ENCODE data around the gene CCL14.
"Not testable (repeated sequence)": the region's sequence is repeated elsewhere in the genome, so short reads cannot be mapped to it uniquely, and the experiment has no call there.

The CCL14 gene

GRCh38 chr17:36017799-36018198 is 31.3 kb upstream of the CCL14 start, which contains the start of gene CCL23:
Gene CCL23, minus strand, starts transcription at chr17:36017972. Its CDS starts 75 bp downstream, at chr17:36017897.
- 24% methylated on average over 5 of the region's 6 CpGs for WGBS (ENCODE audit: insufficient coverage)
- Histone ChIP-seq H3K27me3 (replicated peaks in 2 of 5; ENCODE audit: control insufficient read depth in 4 of 5, insufficient read depth in 5 of 5, low read length in 4 of 5) (no peaks in the 10 kb centered on the region), H3K27ac (ENCODE audit: insufficient read depth in 1 of 2, low read depth in 1 of 2, low read length in 2 of 2, poor library complexity in 1 of 2, severe bottlenecking in 2 of 2) (no peak within 1 kb of the TSS), H3K4me3 (ENCODE audit: control insufficient read depth in 1 of 7, extremely low read depth in 1 of 7, insufficient read depth in 4 of 7, low read depth in 2 of 7, low read length in 6 of 7) (no peak within 1 kb of the TSS), H3K4me1 (ENCODE audit: control extremely low read depth in 1 of 4, control insufficient read depth in 4 of 4, insufficient read depth in 4 of 4, low read length in 3 of 4) (peaks cover 3 to 8% (median 7%) of the 10 kb centered on the region in 4 experiments), H3K36me3 (ENCODE audit: control insufficient read depth in 4 of 4, insufficient read depth in 4 of 4, low read length in 3 of 4) (no peaks in the 10 kb centered on the region), H3K9me3 (ENCODE audit: control extremely low read depth in 1 of 5, control insufficient read depth in 4 of 5, insufficient read depth in 2 of 5, low read depth in 1 of 5, low read length in 4 of 5) (peaks cover 0 to 5% (median 0%) of the 10 kb centered on the region in 5 experiments)
- ChIA-PET POLR2A (no interaction called here), CTCF (interaction anchor here (0.9 to 1.4 kb wide), 3 partner anchors 35 to 130 kb away, joined by 3 read pairs; no protein-coding TSS in a partner anchor)
- peak in 2 of 3 donors; percentile 45 to 60 for DNase-seq

GRCh38 chr17:36016555-36016954 is 30.0 kb upstream of the CCL14 start:
- Histone ChIP-seq H3K27me3 (replicated peaks in 2 of 5; ENCODE audit: control insufficient read depth in 4 of 5, insufficient read depth in 5 of 5, low read length in 4 of 5) (no peaks in the 10 kb centered on the region), H3K4me3 (ENCODE audit: control insufficient read depth in 1 of 7, extremely low read depth in 1 of 7, insufficient read depth in 4 of 7, low read depth in 2 of 7, low read length in 6 of 7) (no peak overlapping the region), H3K9me3 (ENCODE audit: control extremely low read depth in 1 of 5, control insufficient read depth in 4 of 5, insufficient read depth in 2 of 5, low read depth in 1 of 5, low read length in 4 of 5) (peaks cover 0 to 10% (median 5%) of the 10 kb centered on the region in 5 experiments), H3K27ac (ENCODE audit: insufficient read depth in 1 of 2, low read depth in 1 of 2, low read length in 2 of 2, poor library complexity in 1 of 2, severe bottlenecking in 2 of 2) (no peak overlapping the region), H3K36me3 (ENCODE audit: control insufficient read depth in 4 of 4, insufficient read depth in 4 of 4, low read length in 3 of 4) (no peaks in the 10 kb centered on the region), H3K4me1 (ENCODE audit: control extremely low read depth in 1 of 4, control insufficient read depth in 4 of 4, insufficient read depth in 4 of 4, low read length in 3 of 4) (peaks cover 3 to 8% (median 7%) of the 10 kb centered on the region in 4 experiments)
- POLR2A ChIA-PET, result no interaction called here
- WGBS (ENCODE audit: insufficient coverage), result no CpG with 5 or more reads among the region's 2 CpGs
- no peak for DNase-seq
- CTCF ChIA-PET, result no interaction called here

GRCh38 chr17:36015895-36016294 is 29.4 kb upstream of the CCL14 start:
- POLR2A ChIA-PET; H3K4me3 ChIP-seq (ENCODE audit: control insufficient read depth in 1 of 7, extremely low read depth in 1 of 7, insufficient read depth in 4 of 7, low read depth in 2 of 7, low read length in 6 of 7); DNase-seq; H3K36me3 ChIP-seq (ENCODE audit: control insufficient read depth in 4 of 4, insufficient read depth in 4 of 4, low read length in 3 of 4); CTCF ChIA-PET; H3K27ac ChIP-seq (ENCODE audit: insufficient read depth in 1 of 2, low read depth in 1 of 2, low read length in 2 of 2, poor library complexity in 1 of 2, severe bottlenecking in 2 of 2); H3K27me3 ChIP-seq (replicated peaks in 2 of 5; ENCODE audit: control insufficient read depth in 4 of 5, insufficient read depth in 5 of 5, low read length in 4 of 5); H3K9me3 ChIP-seq (ENCODE audit: control extremely low read depth in 1 of 5, control insufficient read depth in 4 of 5, insufficient read depth in 2 of 5, low read depth in 1 of 5, low read length in 4 of 5); H3K4me1 ChIP-seq (ENCODE audit: control extremely low read depth in 1 of 4, control insufficient read depth in 4 of 4, insufficient read depth in 4 of 4, low read length in 3 of 4): not testable (repeated sequence)
- WGBS (ENCODE audit: insufficient coverage), result 100% methylated on average over 1 of the region's 4 CpGs

GRCh38 chr17:36014946-36015345 is 28.4 kb upstream of the CCL14 start:
- H3K27ac ChIP-seq (ENCODE audit: insufficient read depth in 1 of 2, low read depth in 1 of 2, low read length in 2 of 2, poor library complexity in 1 of 2, severe bottlenecking in 2 of 2), result no peak overlapping the region
- ChIA-PET CTCF (interaction anchor here (1.2 kb wide), 1 partner anchor 33 kb away, joined by 5 read pairs; the partner anchor contains the start of gene CCL16), POLR2A (no interaction called here)
- no peak for DNase-seq
- peaks cover 0 to 10% (median 7%) of the 10 kb centered on the region in 5 experiments for H3K9me3 ChIP-seq (ENCODE audit: control extremely low read depth in 1 of 5, control insufficient read depth in 4 of 5, insufficient read depth in 2 of 5, low read depth in 1 of 5, low read length in 4 of 5)
- H3K4me3 ChIP-seq (ENCODE audit: control insufficient read depth in 1 of 7, extremely low read depth in 1 of 7, insufficient read depth in 4 of 7, low read depth in 2 of 7, low read length in 6 of 7), result no peak overlapping the region
- peaks cover 3 to 8% (median 7%) of the 10 kb centered on the region in 4 experiments for H3K4me1 ChIP-seq (ENCODE audit: control extremely low read depth in 1 of 4, control insufficient read depth in 4 of 4, insufficient read depth in 4 of 4, low read length in 3 of 4)
- no peaks in the 10 kb centered on the region for H3K36me3 ChIP-seq (ENCODE audit: control insufficient read depth in 4 of 4, insufficient read depth in 4 of 4, low read length in 3 of 4)
- H3K27me3 ChIP-seq (replicated peaks in 2 of 5; ENCODE audit: control insufficient read depth in 4 of 5, insufficient read depth in 5 of 5, low read length in 4 of 5), result no peaks in the 10 kb centered on the region
- WGBS (ENCODE audit: insufficient coverage), result no CpG with 5 or more reads among the region's 5 CpGs

GRCh38 chr17:36011201-36011600 is 24.7 kb upstream of the CCL14 start:
- ChIA-PET POLR2A (no interaction called here), CTCF (no interaction called here)
- no peak overlapping the region for H3K27ac ChIP-seq (ENCODE audit: insufficient read depth in 1 of 2, low read depth in 1 of 2, low read length in 2 of 2, poor library complexity in 1 of 2, severe bottlenecking in 2 of 2)
- H3K4me3 ChIP-seq (ENCODE audit: control insufficient read depth in 1 of 7, extremely low read depth in 1 of 7, insufficient read depth in 4 of 7, low read depth in 2 of 7, low read length in 6 of 7), result no peak overlapping the region
- H3K27me3 ChIP-seq (replicated peaks in 2 of 5; ENCODE audit: control insufficient read depth in 4 of 5, insufficient read depth in 5 of 5, low read length in 4 of 5), result no peaks in the 10 kb centered on the region
- DNase-seq, result peak in 1 of 3 donors; percentile 52
- H3K9me3 ChIP-seq (ENCODE audit: control extremely low read depth in 1 of 5, control insufficient read depth in 4 of 5, insufficient read depth in 2 of 5, low read depth in 1 of 5, low read length in 4 of 5), result peaks cover 1 to 21% (median 9%) of the 10 kb centered on the region in 5 experiments
- H3K4me1 ChIP-seq (ENCODE audit: control extremely low read depth in 1 of 4, control insufficient read depth in 4 of 4, insufficient read depth in 4 of 4, low read length in 3 of 4), result no peaks in the 10 kb centered on the region
- 90% methylated on average over 1 of the region's 2 CpGs for WGBS (ENCODE audit: insufficient coverage)
- H3K36me3 ChIP-seq (ENCODE audit: control insufficient read depth in 4 of 4, insufficient read depth in 4 of 4, low read length in 3 of 4), result no peaks in the 10 kb centered on the region

GRCh38 chr17:36008998-36009665 is 22.6 kb upstream of the CCL14 start:
- Histone ChIP-seq H3K4me3 (ENCODE audit: control insufficient read depth in 1 of 7, extremely low read depth in 1 of 7, insufficient read depth in 4 of 7, low read depth in 2 of 7, low read length in 6 of 7) (peak overlapping the region in 1 of 7 experiments; percentile 13), H3K36me3 (ENCODE audit: control insufficient read depth in 4 of 4, insufficient read depth in 4 of 4, low read length in 3 of 4) (no peaks in the 10 kb centered on the region), H3K4me1 (ENCODE audit: control extremely low read depth in 1 of 4, control insufficient read depth in 4 of 4, insufficient read depth in 4 of 4, low read length in 3 of 4) (peaks cover 1 to 10% (median 2%) of the 10 kb centered on the region in 4 experiments), H3K9me3 (ENCODE audit: control extremely low read depth in 1 of 5, control insufficient read depth in 4 of 5, insufficient read depth in 2 of 5, low read depth in 1 of 5, low read length in 4 of 5) (peaks cover 1 to 21% (median 9%) of the 10 kb centered on the region in 5 experiments), H3K27ac (ENCODE audit: insufficient read depth in 1 of 2, low read depth in 1 of 2, low read length in 2 of 2, poor library complexity in 1 of 2, severe bottlenecking in 2 of 2) (no peak overlapping the region), H3K27me3 (replicated peaks in 2 of 5; ENCODE audit: control insufficient read depth in 4 of 5, insufficient read depth in 5 of 5, low read length in 4 of 5) (no peaks in the 10 kb centered on the region)
- ChIA-PET POLR2A (no interaction called here), CTCF (no interaction called here)
- 96% methylated on average over 11 of the region's 14 CpGs for WGBS (ENCODE audit: insufficient coverage)
- no peak for DNase-seq

GRCh38 chr17:36004594-36005108 is 18.1 kb upstream of the CCL14 start:
- ChIA-PET POLR2A (interaction anchor here (0.7 kb wide), 1 partner anchor 12 kb away, joined by 8 read pairs; no protein-coding TSS in a partner anchor), CTCF (interaction anchor here (1.0 to 3.4 kb wide), 7 partner anchors 15 to 145 kb away, joined by 3 to 17 read pairs (median 4); no protein-coding TSS in a partner anchor)
- peaks cover 2 to 13% (median 4%) of the 10 kb centered on the region in 4 experiments for H3K4me1 ChIP-seq (ENCODE audit: control extremely low read depth in 1 of 4, control insufficient read depth in 4 of 4, insufficient read depth in 4 of 4, low read length in 3 of 4)
- peak overlapping the region in 1 of 2 experiments; percentile 55 for H3K27ac ChIP-seq (ENCODE audit: insufficient read depth in 1 of 2, low read depth in 1 of 2, low read length in 2 of 2, poor library complexity in 1 of 2, severe bottlenecking in 2 of 2)
- peaks cover 0 to 11% (median 3%) of the 10 kb centered on the region in 5 experiments for H3K9me3 ChIP-seq (ENCODE audit: control extremely low read depth in 1 of 5, control insufficient read depth in 4 of 5, insufficient read depth in 2 of 5, low read depth in 1 of 5, low read length in 4 of 5)
- no peaks in the 10 kb centered on the region for H3K36me3 ChIP-seq (ENCODE audit: control insufficient read depth in 4 of 4, insufficient read depth in 4 of 4, low read length in 3 of 4)
- WGBS (ENCODE audit: insufficient coverage), result 4% methylated on average over 4 of the region's 4 CpGs
- H3K4me3 ChIP-seq (ENCODE audit: control insufficient read depth in 1 of 7, extremely low read depth in 1 of 7, insufficient read depth in 4 of 7, low read depth in 2 of 7, low read length in 6 of 7), result no peak overlapping the region
- peak; percentile 9 to 63 (median 37) for DNase-seq
- no peaks in the 10 kb centered on the region for H3K27me3 ChIP-seq (replicated peaks in 2 of 5; ENCODE audit: control insufficient read depth in 4 of 5, insufficient read depth in 5 of 5, low read length in 4 of 5)

Data from common myeloid progenitor, CD34-positive (primary cell).